HFFc6 (cell line): ENCODE results near the gene PSMD1. TPM values are rescaled to one million over a fixed set of nuclear protein-coding genes. Genes with fewer than 3 reads are reported as not detected.

Source experiments
- DNase-seq: peaks from one replicate; pipeline ENCODE4 v3.0.0-alpha.2; 2018
- H3K27ac Mint-ChIP-seq: 2 replicates; pipeline ENCODE4 v1.8.0; 2020; ENCODE audit warnings: mild to moderate bottlenecking, mixed read lengths
- H3K27me3 Mint-ChIP-seq: 2 replicates; pipeline ENCODE4 v1.8.0; 2021; ENCODE audit warnings: mild to moderate bottlenecking, moderate library complexity, mixed read lengths; ENCODE audit not compliant: insufficient read depth
- H3K36me3 Mint-ChIP-seq: 2 replicates; pipeline ENCODE4 v1.8.0; 2021; ENCODE audit warnings: low read depth, mixed read lengths
- H3K4me1 Mint-ChIP-seq: 2 replicates; pipeline ENCODE4 v1.8.0; 2020; ENCODE audit warnings: low read depth, mixed read lengths
- H3K4me3 Mint-ChIP-seq: 2 replicates; pipeline ENCODE4 v1.8.0; 2020; ENCODE audit warnings: mild to moderate bottlenecking, moderate library complexity, mixed read lengths
- H3K9me3 Mint-ChIP-seq: 2 replicates; pipeline ENCODE4 v1.8.0; 2020; ENCODE audit warnings: mild to moderate bottlenecking, mixed read lengths
- CTCF ChIP-seq: fragments of 200-600 bp; sonication (generic); IDR thresholded peaks from 2 replicates; pipeline ENCODE4 v1.5.0; 2021; ENCODE audit warnings: antibody characterized with exemption, mild to moderate bottlenecking
- total RNA-seq, 6 experiments: library from RNA; stranded (reverse); fragmentation: NEBNext Ultra II Directional; extraction: Animal tissue kit (Norgen Biotek cat#: 25700); gene quantifications; 2 replicates in 1 of 6; 3 replicates in 5 of 6; pipeline ENCODE4 v1.2.3, GENCODE V29; 2021

PSMD1 gene
- total RNA-seq, 6 experiments from 2014 or later, result 139 to 200 (median 167) TPM

GRCh38 chr2:231123362-231123898, 66.8 kb downstream of the PSMD1 start:
- Mint-ChIP-seq H3K4me3 (no peak overlapping the region; the same call in 1 of the 2 replicates), H3K4me1 (peaks cover 51% of the 10 kb centered on the region), H3K36me3 (peaks cover 4% of the 10 kb centered on the region; the same call in 1 of the 2 replicates), H3K27ac (peak overlapping the region; percentile 2; the same call in 1 of the 2 replicates), H3K27me3 (no peaks in the 10 kb centered on the region), H3K9me3 (no peaks in the 10 kb centered on the region)
- no peak for DNase-seq
- TF ChIP-seq CTCF, result no peak

DNA sequence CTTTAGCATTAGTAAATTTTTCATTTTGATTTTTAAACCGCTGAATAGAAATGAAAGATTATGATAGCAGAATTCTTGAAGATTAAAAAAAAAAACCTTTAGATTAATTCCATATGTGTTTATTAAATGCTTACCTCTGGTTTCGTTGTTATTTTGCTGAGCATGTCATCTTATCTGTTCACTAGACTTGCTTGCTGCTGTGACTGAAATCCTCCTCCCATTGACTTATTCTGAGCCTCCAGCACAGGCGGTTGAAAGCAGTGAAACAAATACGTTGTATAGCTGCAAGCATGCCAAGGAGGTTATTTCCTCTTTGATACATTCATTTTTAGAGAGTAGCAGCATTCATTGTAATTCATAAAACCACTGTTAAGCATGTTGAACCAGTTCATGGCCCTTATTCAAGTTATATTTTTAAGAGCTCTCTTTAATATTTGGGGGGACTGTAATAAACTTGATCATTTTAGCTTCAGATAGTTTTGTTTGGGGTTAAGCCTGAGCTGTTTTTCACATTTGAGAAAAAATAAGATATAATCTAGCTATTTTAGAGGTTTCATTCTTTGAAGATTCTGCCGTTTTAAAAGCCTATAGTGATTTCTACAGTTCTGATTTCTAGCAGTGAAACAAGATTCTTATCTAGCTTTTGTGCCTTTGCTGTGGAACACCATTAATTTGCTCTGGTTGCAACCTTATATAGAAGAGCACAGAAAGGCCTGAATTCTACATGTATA, 68.3 kb downstream of the PSMD1 start, which contains the start of gene HTR2B:
HTR2B (minus strand) TSS at position 205 of the 731 bp plus-strand sequence. CDS start 1,278 bp downstream, outside the sequence.
- H3K4me1 Mint-ChIP-seq, result peaks cover 64% of the 10 kb centered on the region

DNA sequence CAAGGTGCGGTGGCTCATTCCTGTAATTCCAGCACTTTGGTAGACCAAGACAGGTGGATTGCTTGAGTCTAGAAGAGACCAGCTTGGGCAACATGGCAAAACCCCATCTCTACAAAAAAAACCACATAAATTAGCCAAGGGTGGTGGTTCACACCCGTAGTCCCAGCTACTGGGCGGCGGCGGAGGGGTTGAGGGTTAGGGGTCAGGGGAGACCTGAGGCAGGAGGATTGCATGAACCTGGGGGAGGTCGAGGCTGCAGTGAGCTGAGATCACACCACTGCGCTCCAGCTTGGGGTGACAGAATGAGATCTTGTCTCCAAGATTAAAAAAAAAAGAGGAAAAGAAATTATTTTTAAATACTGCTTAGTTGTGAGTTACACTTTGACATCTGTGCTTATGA, 69.5 kb downstream of the PSMD1 start:
- no peaks in the 10 kb centered on the region for H3K36me3 Mint-ChIP-seq
- no peak overlapping the region for H3K27ac Mint-ChIP-seq
- no peaks in the 10 kb centered on the region for H3K27me3 Mint-ChIP-seq
- DNase-seq, result no peak
- H3K9me3 Mint-ChIP-seq, result no peaks in the 10 kb centered on the region
- no peak overlapping the region for H3K4me3 Mint-ChIP-seq
- peaks cover 76% of the 10 kb centered on the region for H3K4me1 Mint-ChIP-seq
- TF ChIP-seq CTCF, result no peak

More for the DNA sequence above, 68.3 kb downstream of the PSMD1 start, which contains the start of gene HTR2B:
- no peaks in the 10 kb centered on the region for H3K27me3 Mint-ChIP-seq
- no peaks in the 10 kb centered on the region for H3K9me3 Mint-ChIP-seq
- peak within 1 kb of the TSS; percentile 46; the same call in 1 of the 2 replicates for H3K27ac Mint-ChIP-seq
- H3K36me3 Mint-ChIP-seq, result no peaks in the 10 kb centered on the region
- DNase-seq, result no peak
- H3K4me3 Mint-ChIP-seq, result peak within 1 kb of the TSS; percentile 64; the same call in 1 of the 2 replicates
- no peak for TF ChIP-seq CTCF

DNA sequence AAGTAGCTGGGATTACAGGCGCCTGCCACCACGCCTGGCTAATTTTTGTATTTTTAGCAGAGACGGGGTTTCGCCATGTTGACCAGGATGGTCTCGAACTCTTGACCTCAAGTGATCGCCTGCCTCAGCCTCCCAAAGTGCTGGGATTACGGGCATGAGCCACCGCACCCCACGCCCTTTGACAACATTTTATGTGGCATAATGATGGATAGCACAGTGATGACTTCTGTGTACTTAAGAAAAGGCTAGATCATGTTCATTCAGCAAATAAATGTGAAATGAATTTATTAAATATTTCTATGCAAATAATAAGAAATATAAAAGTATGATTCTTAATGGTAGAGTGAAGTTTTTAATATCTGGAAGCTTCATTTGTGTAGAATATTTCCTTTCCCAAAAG, 70.8 kb downstream of the PSMD1 start:
- peak overlapping the region; percentile 57 for H3K27ac Mint-ChIP-seq
- no peak overlapping the region for H3K4me3 Mint-ChIP-seq
- H3K4me1 Mint-ChIP-seq, result peaks cover 89% of the 10 kb centered on the region
- no peaks in the 10 kb centered on the region for H3K27me3 Mint-ChIP-seq
- no peaks in the 10 kb centered on the region for H3K36me3 Mint-ChIP-seq
- no peaks in the 10 kb centered on the region for H3K9me3 Mint-ChIP-seq
- TF ChIP-seq CTCF, result no peak
- DNase-seq, result no peak

GRCh38 chr2:231127936-231128335, 71.3 kb downstream of the PSMD1 start:
- Mint-ChIP-seq H3K9me3 (no peaks in the 10 kb centered on the region), H3K36me3 (no peaks in the 10 kb centered on the region), H3K4me3 (no peak overlapping the region; the same call in 1 of the 2 replicates), H3K4me1 (peaks cover 92% of the 10 kb centered on the region), H3K27me3 (no peaks in the 10 kb centered on the region), H3K27ac (peak overlapping the region; percentile 87)
- TF ChIP-seq CTCF, result no peak
- no peak for DNase-seq
